Uterus (tissue), 2 donors: ENCODE data around the gene COL6A1.

ENCODE experiments used
- POLR2A ChIP-seq, 2 donors: fragments of 450-650 bp; IDR thresholded peaks; one replicate each; pipeline ENCODE4 v1.6.1; 2016; ENCODE audit warnings: antibody characterized with exemption in 2 of 2, mild to moderate bottlenecking in 1 of 2, moderate library complexity in 1 of 2
- TF ChIP-seq, protein P1 (sequence below), 4 experiments: fragments of 200-600 bp in 2 of 4; fragments of 450-650 bp in 2 of 4; sonication (generic) in 2 of 4; IDR thresholded peaks; one replicate each; pipeline ENCODE4 v1.5.1; 2016 to 2019; ENCODE audit warnings: antibody characterized with exemption in 4 of 4, mild to moderate bottlenecking in 2 of 4, moderate library complexity in 1 of 4

DNA sequence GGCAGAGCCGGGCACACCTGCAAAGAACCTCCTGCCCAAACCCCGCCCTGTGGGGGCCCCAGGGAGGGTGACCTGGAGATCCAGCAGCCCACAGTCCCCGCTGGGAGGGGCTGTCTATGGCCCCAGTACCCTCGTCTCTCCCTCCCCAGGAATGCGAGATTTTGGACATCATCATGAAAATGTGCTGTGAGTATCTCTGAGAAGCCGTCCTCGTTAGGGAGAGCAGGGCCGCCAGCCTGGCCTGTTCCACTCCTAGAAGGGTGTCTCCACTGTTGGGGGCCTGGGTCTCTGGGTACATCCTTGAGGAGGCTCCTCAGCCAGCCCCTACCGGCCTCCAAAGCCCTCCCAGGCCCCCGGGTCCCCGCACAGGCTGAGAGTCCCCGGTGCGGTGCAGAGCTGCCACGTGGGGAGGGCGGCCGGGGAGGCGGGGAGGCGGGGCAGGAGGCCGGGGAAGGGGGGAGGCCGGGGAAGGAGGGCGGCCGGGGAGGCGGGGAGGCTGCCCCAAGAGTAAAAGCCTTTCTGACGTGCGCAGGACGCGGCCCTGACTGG lies 18.7 kb downstream of the COL6A1 start:
- TF ChIP-seq, protein P1, sequence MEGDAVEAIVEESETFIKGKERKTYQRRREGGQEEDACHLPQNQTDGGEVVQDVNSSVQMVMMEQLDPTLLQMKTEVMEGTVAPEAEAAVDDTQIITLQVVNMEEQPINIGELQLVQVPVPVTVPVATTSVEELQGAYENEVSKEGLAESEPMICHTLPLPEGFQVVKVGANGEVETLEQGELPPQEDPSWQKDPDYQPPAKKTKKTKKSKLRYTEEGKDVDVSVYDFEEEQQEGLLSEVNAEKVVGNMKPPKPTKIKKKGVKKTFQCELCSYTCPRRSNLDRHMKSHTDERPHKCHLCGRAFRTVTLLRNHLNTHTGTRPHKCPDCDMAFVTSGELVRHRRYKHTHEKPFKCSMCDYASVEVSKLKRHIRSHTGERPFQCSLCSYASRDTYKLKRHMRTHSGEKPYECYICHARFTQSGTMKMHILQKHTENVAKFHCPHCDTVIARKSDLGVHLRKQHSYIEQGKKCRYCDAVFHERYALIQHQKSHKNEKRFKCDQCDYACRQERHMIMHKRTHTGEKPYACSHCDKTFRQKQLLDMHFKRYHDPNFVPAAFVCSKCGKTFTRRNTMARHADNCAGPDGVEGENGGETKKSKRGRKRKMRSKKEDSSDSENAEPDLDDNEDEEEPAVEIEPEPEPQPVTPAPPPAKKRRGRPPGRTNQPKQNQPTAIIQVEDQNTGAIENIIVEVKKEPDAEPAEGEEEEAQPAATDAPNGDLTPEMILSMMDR (IDR thresholded peaks at IDR 0.05) = no peak
- no peak for TF ChIP-seq POLR2A (IDR thresholded peaks at IDR 0.05)
